ENCODE data around the gene CFAP97D1. TPM values are rescaled to one million over a fixed set of nuclear protein-coding genes. Genes with fewer than 3 reads are reported as not detected.

CFAP97D1 gene
- polyA plus RNA-seq, 1 donor (not counting 4 experiments of a cell fraction or from before 2014, with no cell fraction given), result not detected

GRCh38 chr17:43832168-43832975 is 52.1 kb downstream of the CFAP97D1 start:
- peak overlapping the region; percentile 71 for H3K9ac ChIP-seq (ENCODE audit: control insufficient read depth, extremely low read depth, insufficient read depth, low read length)
- peaks cover 11% of the 10 kb centered on the region for H3K4me1 ChIP-seq (ENCODE audit: control insufficient read depth, extremely low read depth, insufficient read depth, low read length)
- peaks cover 4% of the 10 kb centered on the region for H3K27me3 ChIP-seq (ENCODE audit: control insufficient read depth, extremely low read depth, insufficient read depth, low read length)
- FAIRE-seq (peak; percentile 56), DNase-seq (ENCODE audit: low read depth, low spot score) (no peak)
- H3K4me3 ChIP-seq (ENCODE audit: control insufficient read depth in 2 of 3, extremely low read depth in 1 of 3, insufficient read depth in 2 of 3, low read depth in 1 of 3, low read length in 3 of 3), result peak overlapping the region; percentile 51 to 73 (median 66)
- no peaks in the 10 kb centered on the region for H3K9me1 ChIP-seq (ENCODE audit: control insufficient read depth, extremely low read depth, insufficient read depth, low read length)
- no peaks in the 10 kb centered on the region for H3K9me3 ChIP-seq (ENCODE audit: control insufficient read depth, low read depth, low read length)
- peak overlapping the region; percentile 42 for H3K27ac ChIP-seq (ENCODE audit: control insufficient read depth, insufficient read depth, low read length)
- H4K20me1 ChIP-seq (ENCODE audit: control insufficient read depth, extremely low read depth, insufficient read depth, low read length), result no peaks in the 10 kb centered on the region
- peak overlapping the region; percentile 58 for H2AFZ ChIP-seq (ENCODE audit: control insufficient read depth, low read length)
- H3K79me2 ChIP-seq (ENCODE audit: control insufficient read depth, insufficient read depth, low read length), result no peaks in the 10 kb centered on the region
- H3K36me3 ChIP-seq (ENCODE audit: control insufficient read depth in 2 of 2, extremely low read depth in 1 of 2, insufficient read depth in 2 of 2, low read length in 2 of 2), result peaks cover 12 to 18% of the 10 kb centered on the region in 2 experiments
- no peak for TF ChIP-seq CTCF (optimal IDR thresholded peaks at IDR 0.05 in 1 of 3, IDR thresholded peaks at IDR 0.05 in 1 of 3, conservative IDR thresholded peaks at IDR 0.05 in 1 of 3; ENCODE audit: extremely low read depth in 1 of 3, insufficient read depth in 2 of 3, low read length in 3 of 3)
- TF ChIP-seq EZH2 (IDR thresholded peaks at IDR 0.05; ENCODE audit: low read length), result no peak
- H3K4me2 ChIP-seq (ENCODE audit: control insufficient read depth, extremely low read depth, insufficient read depth, low read depth, low read length), result peak overlapping the region; percentile 78
- dilution Hi-C loops (cut with MboI; ENCODE audit: extremely low pct_ligation_motif_present, low sequenced_read_pairs), result no loop called here

- peak within 1 kb of the TSS; percentile 58 for H2AFZ ChIP-seq (ENCODE audit: control insufficient read depth, low read length)
- H3K4me1 ChIP-seq (ENCODE audit: control insufficient read depth, extremely low read depth, insufficient read depth, low read length), result peaks cover 11% of the 10 kb centered on the region
- no peaks in the 10 kb centered on the region for H3K9me1 ChIP-seq (ENCODE audit: control insufficient read depth, extremely low read depth, insufficient read depth, low read length)
- H3K27ac ChIP-seq (ENCODE audit: control insufficient read depth, insufficient read depth, low read length), result peak within 1 kb of the TSS; percentile 42
- no peaks in the 10 kb centered on the region for H3K9me3 ChIP-seq (ENCODE audit: control insufficient read depth, low read depth, low read length)
- DNase-seq (ENCODE audit: low read depth, low spot score) (no peak), FAIRE-seq (no peak)
- no peaks in the 10 kb centered on the region for H4K20me1 ChIP-seq (ENCODE audit: control insufficient read depth, extremely low read depth, insufficient read depth, low read length)
- no peak for TF ChIP-seq EZH2 (IDR thresholded peaks at IDR 0.05; ENCODE audit: low read length)
- peaks cover 12 to 13% of the 10 kb centered on the region in 2 experiments for H3K36me3 ChIP-seq (ENCODE audit: control insufficient read depth in 2 of 2, extremely low read depth in 1 of 2, insufficient read depth in 2 of 2, low read length in 2 of 2)
- no peaks in the 10 kb centered on the region for H3K79me2 ChIP-seq (ENCODE audit: control insufficient read depth, insufficient read depth, low read length)
- peak within 1 kb of the TSS; percentile 71 for H3K9ac ChIP-seq (ENCODE audit: control insufficient read depth, extremely low read depth, insufficient read depth, low read length)
- peaks cover 4% of the 10 kb centered on the region for H3K27me3 ChIP-seq (ENCODE audit: control insufficient read depth, extremely low read depth, insufficient read depth, low read length)
- peak within 1 kb of the TSS; percentile 51 to 73 (median 66) for H3K4me3 ChIP-seq (ENCODE audit: control insufficient read depth in 2 of 3, extremely low read depth in 1 of 3, insufficient read depth in 2 of 3, low read depth in 1 of 3, low read length in 3 of 3)
- peak within 1 kb of the TSS; percentile 78 for H3K4me2 ChIP-seq (ENCODE audit: control insufficient read depth, extremely low read depth, insufficient read depth, low read depth, low read length)
- dilution Hi-C loops (cut with MboI; ENCODE audit: extremely low pct_ligation_motif_present, low sequenced_read_pairs), result no loop called here
Observed at GRCh38 chr17:43832976-43833829, 53.0 kb downstream of the CFAP97D1 start, which contains the start of gene MPP3. MPP3 (minus strand) TSS chr17:43833146; CDS start chr17:43831906, 1,240 bp downstream.

All from keratinocyte (primary cell).